DOHH2 (cell line): ENCODE measurements around the gene SLC16A1.
"Not testable (repeated sequence)": the region's sequence is repeated elsewhere in the genome, so short reads cannot be mapped to it uniquely, and the experiment has no call there.

ENCODE experiments used
- EZH2phosphoT487 ChIP-seq: fragments of 200-600 bp; sonication (generic); IDR thresholded peaks from 2 replicates; pipeline ENCODE4 v1.6.1; 2017; ENCODE audit warnings: borderline replicate concordance, mild to moderate bottlenecking, antibody characterized with exemption, low read length, moderate library complexity, mixed read lengths
- TF ChIP-seq, protein P1 (sequence below): fragments of 200-600 bp; sonication (generic); IDR thresholded peaks from one replicate; pipeline ENCODE4 v1.5.1; 2014; ENCODE audit warnings: antibody characterized with exemption, mild to moderate bottlenecking, low read depth, low read length; ENCODE audit not compliant: poor library complexity, severe bottlenecking

DNA sequence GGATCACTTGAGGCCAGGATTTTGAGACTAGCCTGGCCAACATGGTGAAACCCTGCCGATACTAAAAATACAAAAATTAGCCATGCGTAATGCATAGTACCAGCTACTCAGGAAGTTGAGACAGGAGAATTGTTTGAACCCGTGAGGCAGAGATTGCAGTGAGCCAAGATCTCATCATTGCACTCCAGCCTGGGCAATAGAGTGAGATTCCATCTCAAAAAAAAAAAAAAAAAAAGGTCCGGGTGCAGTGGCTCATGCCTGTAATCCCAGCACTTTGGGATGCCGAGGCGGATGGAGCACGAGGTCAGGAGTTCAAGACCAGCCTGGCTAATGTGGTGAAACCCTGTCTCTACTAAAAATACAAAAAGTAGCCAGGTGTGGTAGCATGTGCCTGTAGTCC lies 2.2 kb upstream of the SLC16A1 start:
- TF ChIP-seq, protein P1, sequence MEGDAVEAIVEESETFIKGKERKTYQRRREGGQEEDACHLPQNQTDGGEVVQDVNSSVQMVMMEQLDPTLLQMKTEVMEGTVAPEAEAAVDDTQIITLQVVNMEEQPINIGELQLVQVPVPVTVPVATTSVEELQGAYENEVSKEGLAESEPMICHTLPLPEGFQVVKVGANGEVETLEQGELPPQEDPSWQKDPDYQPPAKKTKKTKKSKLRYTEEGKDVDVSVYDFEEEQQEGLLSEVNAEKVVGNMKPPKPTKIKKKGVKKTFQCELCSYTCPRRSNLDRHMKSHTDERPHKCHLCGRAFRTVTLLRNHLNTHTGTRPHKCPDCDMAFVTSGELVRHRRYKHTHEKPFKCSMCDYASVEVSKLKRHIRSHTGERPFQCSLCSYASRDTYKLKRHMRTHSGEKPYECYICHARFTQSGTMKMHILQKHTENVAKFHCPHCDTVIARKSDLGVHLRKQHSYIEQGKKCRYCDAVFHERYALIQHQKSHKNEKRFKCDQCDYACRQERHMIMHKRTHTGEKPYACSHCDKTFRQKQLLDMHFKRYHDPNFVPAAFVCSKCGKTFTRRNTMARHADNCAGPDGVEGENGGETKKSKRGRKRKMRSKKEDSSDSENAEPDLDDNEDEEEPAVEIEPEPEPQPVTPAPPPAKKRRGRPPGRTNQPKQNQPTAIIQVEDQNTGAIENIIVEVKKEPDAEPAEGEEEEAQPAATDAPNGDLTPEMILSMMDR, result not testable (repeated sequence)
- not testable (repeated sequence) for TF ChIP-seq EZH2phosphoT487
